Kidney (tissue), 14 donors: ENCODE results near the gene HIP1R. TPM values are rescaled to one million over a fixed set of nuclear protein-coding genes. Genes with fewer than 3 reads are reported as not detected.

Experiments used
- DNase-seq, 5 donors: peaks; one replicate each; pipeline ENCODE4 v3.0.0-alpha.2; 2013 to 2020
- FAIRE-seq: peaks from 2 replicates; lab custom pipeline; 2012; peaks lifted over from hg19 to GRCh38; lab: Jason Lieb, UNC
- H3K27ac ChIP-seq, 2 donors: one replicate each; pipeline ENCODE4 v1.7.0; 2013; ENCODE audit warnings: low read depth in 2 of 2, low read length in 2 of 2, inconsistent platforms in 1 of 2
- H3K27me3 ChIP-seq: one replicate; pipeline ENCODE4 v1.7.1; 2013; ENCODE audit warnings: low read length, inconsistent platforms; ENCODE audit not compliant: control insufficient read depth, insufficient read depth
- H3K36me3 ChIP-seq, 3 donors: one replicate each; pipeline versions ENCODE4 v1.7.0 to v1.7.1; 2013; ENCODE audit warnings: low read length in 3 of 3, control low read depth in 1 of 3, inconsistent platforms in 1 of 3; ENCODE audit not compliant: insufficient read depth in 3 of 3, control insufficient read depth in 2 of 3
- H3K4me1 ChIP-seq, 3 donors: one replicate each; pipeline versions ENCODE4 v1.7.0 to v1.7.1; 2013; ENCODE audit warnings: low read length in 3 of 3, inconsistent platforms in 1 of 3, low read depth in 1 of 3; ENCODE audit not compliant: control insufficient read depth in 2 of 3, insufficient read depth in 2 of 3
- H3K4me3 ChIP-seq, 3 donors: one replicate each; pipeline versions ENCODE4 v1.7.0 to v1.8.1; 2013; ENCODE audit warnings: low read length in 3 of 3, control low read depth in 1 of 3, inconsistent platforms in 1 of 3
- H3K9ac ChIP-seq, 3 donors: one replicate each; pipeline versions ENCODE4 v1.7.0 to v1.7.1; 2013; ENCODE audit warnings: low read length in 3 of 3, control low read depth in 1 of 3, inconsistent platforms in 1 of 3
- H3K9me3 ChIP-seq, 3 donors: one replicate each; pipeline versions ENCODE4 v1.7.0 to v1.7.1; 2013; ENCODE audit warnings: low read length in 3 of 3, control low read depth in 1 of 3, inconsistent platforms in 1 of 3; ENCODE audit not compliant: control insufficient read depth in 2 of 3, insufficient read depth in 1 of 3
- intact Hi-C: fragments of 100-400 bp; cut with DNase I; formaldehyde crosslinking; loops from one replicate; pipeline ENCODE4 v1.11.1; 2022
- polyA plus RNA-seq: library from polyadenylated mRNA; stranded (reverse); fragments of 350-450 nt; fragmentation: Illumina TruSeq; extraction: RNeasy Lipid Tissue Mini Kit (QIAGEN cat#74804); gene quantifications from one replicate; pipeline ENCODE4 v1.2.3, GENCODE V29; 2014; ENCODE audit warnings: low read depth, low replicate concordance; ENCODE audit not compliant: insufficient read depth
- total RNA-seq: library from RNA; stranded (reverse); fragmentation: NEBNext Ultra II Directional; extraction: Animal tissue kit (Norgen Biotek cat#: 25700); gene quantifications from one replicate; pipeline ENCODE4 v1.2.1, GENCODE V29; 2021
- TF ChIP-seq, protein P1 (sequence below): IDR thresholded peaks from 3 replicates; pipeline ENCODE4 v1.5.1; 2012; ENCODE audit warnings: mild to moderate bottlenecking, moderate library complexity, borderline replicate concordance; ENCODE audit not compliant: insufficient read depth; ENCODE audit errors: extremely low read depth
- donor health status: control.
- donor health status: control.
- donor health status: control.
- donor health status: control.
- donor health status: control.
- donor health status: DM: yes; HTN: yes; CAD: no.
- donor health status: Normal renal cell carcinoma (clear cell type).

The HIP1R gene
- total and polyA plus RNA-seq, 2 donors from 2014 or later: 39.4 to 87.8 TPM

DNA sequence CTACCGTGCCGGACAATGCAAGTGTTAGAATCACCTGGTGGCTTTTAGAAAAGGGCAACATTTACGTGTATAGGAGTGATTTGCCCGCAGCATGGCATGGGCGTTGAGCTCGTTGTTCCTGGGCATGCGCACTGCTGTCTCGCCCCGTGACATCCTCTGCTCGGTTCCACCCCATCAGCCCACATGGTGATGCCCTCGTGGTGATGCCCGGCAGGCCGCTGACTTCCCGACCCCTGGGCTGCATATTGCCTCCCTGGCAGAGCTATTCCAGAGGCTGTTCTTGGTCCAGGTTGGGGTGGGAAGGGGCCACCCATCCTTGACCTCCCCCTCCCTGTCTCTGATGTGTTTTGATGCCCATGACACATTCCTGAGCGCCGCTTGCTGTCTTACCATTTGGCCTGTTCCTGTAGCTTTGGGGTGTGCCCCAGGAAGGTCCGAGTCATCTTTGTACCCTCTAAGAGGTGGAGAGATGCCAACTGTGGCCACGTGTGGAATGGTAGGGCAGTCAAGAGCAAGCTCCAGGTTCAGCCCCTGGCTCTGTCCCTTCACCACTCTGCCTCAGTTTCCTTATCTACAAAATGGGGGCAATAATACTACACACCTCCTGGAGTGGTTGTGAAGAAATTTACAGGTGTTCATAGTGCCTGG lies 4.8 kb downstream of the HIP1R start:
- TF ChIP-seq, protein P1, sequence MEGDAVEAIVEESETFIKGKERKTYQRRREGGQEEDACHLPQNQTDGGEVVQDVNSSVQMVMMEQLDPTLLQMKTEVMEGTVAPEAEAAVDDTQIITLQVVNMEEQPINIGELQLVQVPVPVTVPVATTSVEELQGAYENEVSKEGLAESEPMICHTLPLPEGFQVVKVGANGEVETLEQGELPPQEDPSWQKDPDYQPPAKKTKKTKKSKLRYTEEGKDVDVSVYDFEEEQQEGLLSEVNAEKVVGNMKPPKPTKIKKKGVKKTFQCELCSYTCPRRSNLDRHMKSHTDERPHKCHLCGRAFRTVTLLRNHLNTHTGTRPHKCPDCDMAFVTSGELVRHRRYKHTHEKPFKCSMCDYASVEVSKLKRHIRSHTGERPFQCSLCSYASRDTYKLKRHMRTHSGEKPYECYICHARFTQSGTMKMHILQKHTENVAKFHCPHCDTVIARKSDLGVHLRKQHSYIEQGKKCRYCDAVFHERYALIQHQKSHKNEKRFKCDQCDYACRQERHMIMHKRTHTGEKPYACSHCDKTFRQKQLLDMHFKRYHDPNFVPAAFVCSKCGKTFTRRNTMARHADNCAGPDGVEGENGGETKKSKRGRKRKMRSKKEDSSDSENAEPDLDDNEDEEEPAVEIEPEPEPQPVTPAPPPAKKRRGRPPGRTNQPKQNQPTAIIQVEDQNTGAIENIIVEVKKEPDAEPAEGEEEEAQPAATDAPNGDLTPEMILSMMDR: no peak
- intact Hi-C loops: no loop called here
- H3K27ac ChIP-seq: peak overlapping the region; percentile 51 to 56
- no peak for FAIRE-seq
- H3K4me1 ChIP-seq: peaks cover 7 to 65% (median 65%) of the 10 kb centered on the region in 3 donors
- H3K4me3 ChIP-seq: peak overlapping the region in 1 of 3 donors; percentile 8
- H3K9me3 ChIP-seq: no peaks in the 10 kb centered on the region
- peaks cover 0 to 5% (median 0%) of the 10 kb centered on the region in 3 donors for H3K36me3 ChIP-seq
- no peak for DNase-seq
- H3K27me3 ChIP-seq: no peaks in the 10 kb centered on the region
- H3K9ac ChIP-seq: peak overlapping the region in 1 of 3 donors; percentile 10

DNA sequence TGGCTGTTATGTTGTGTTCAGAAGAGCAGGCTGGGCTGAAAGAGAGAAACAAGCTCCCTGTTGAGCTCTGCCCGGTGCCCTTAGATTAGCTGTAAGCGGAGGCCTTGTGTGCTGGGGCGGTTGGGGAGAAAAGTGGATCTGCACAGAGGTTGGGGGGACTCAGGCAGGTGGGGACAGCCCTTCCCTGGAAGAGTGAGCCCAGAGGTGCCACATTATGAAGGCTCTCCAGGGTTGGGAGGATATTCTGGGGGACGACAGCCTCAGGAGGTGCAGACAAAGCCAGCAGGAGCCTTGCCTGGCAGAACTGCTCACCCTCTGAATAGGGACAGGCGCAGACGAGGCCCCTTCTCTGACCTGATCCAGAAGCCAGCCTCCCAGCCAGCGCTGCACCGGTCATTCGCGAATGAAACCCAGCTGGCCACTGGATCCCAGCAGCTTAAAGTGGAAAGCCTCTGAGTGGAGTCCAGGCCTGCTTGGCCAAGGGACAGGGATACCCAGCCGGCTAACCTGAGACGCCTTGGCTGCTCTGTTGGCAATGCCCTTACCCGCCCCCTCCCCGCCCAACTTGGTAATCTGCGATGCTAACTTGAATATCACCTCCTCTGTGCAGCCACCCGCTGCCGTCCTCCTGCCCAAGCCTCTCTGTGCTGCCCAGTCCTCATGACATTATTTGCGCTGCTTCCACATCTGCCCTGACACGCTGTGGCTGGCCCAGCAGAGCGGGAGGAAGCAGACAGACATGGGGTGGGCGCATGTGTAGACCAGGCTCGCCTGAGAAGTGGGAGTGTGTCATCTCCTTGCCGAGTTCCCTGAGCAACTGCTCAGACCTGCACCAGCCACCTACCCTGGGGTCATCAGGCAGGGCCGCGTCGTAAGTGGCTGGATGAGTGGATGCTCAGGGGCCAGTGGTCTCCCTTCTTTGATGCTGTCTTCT lies 5.6 kb downstream of the HIP1R start:
- intact Hi-C loops: no loop called here
- TF ChIP-seq, protein P1: no peak
- Histone ChIP-seq H3K36me3 (peaks cover 0 to 5% (median 0%) of the 10 kb centered on the region in 3 donors), H3K9ac (peak overlapping the region in 1 of 3 donors; percentile 10), H3K4me3 (no peak overlapping the region), H3K4me1 (peaks cover 7 to 72% (median 67%) of the 10 kb centered on the region in 3 donors), H3K27ac (peak overlapping the region; percentile 53 to 78), H3K27me3 (no peaks in the 10 kb centered on the region), H3K9me3 (no peaks in the 10 kb centered on the region)
- FAIRE-seq: no peak
- peak in 1 of 5 donors; percentile 71 for DNase-seq

GRCh38 chr12:122841544-122842321 lies 6.5 kb downstream of the HIP1R start:
- Histone ChIP-seq H3K4me3 (peak overlapping the region in 1 of 3 donors; percentile 32), H3K9me3 (no peaks in the 10 kb centered on the region), H3K4me1 (peaks cover 7 to 74% (median 70%) of the 10 kb centered on the region in 3 donors), H3K9ac (peak overlapping the region in 1 of 3 donors; percentile 82), H3K27me3 (no peaks in the 10 kb centered on the region), H3K36me3 (peaks cover 0 to 5% (median 0%) of the 10 kb centered on the region in 3 donors), H3K27ac (peak overlapping the region; percentile 77 to 78)
- peak; percentile 63 to 90 (median 82) for DNase-seq
- FAIRE-seq: no peak
- TF ChIP-seq, protein P1: no peak
- intact Hi-C loops: no loop called here
